HG02973 (cell line): Measurements from ENCODE around the gene ADGRG6.
A peak's percentile ranks its signal among the peaks of the same experiment; 100 is the strongest.

ENCODE experiments used
- ATAC-seq: cut with Tn5 transposase; IDR thresholded peaks from one replicate; pipeline ENCODE4 v1.9.1; 2021; ENCODE audit warnings: moderate library complexity; ENCODE audit not compliant: unreplicated experiment

ADGRG6 gene

GRCh38 chr6:142373268-142374090 lies 71.7 kb downstream of the ADGRG6 start:
- ATAC-seq, result no peak

- no peak for ATAC-seq
Observed at GRCh38 chr6:142374091-142374770, 72.4 kb downstream of the ADGRG6 start.

- no peak for ATAC-seq
Observed at GRCh38 chr6:142374965-142375733, 73.3 kb downstream of the ADGRG6 start.

GRCh38 chr6:142376115-142376514 lies 74.3 kb downstream of the ADGRG6 start:
- no peak for ATAC-seq

- no peak for ATAC-seq
Observed at GRCh38 chr6:142376800-142377496, 75.1 kb downstream of the ADGRG6 start.

GRCh38 chr6:142377497-142377848 lies 75.7 kb downstream of the ADGRG6 start:
- no peak for ATAC-seq

GRCh38 chr6:142378138-142378875 lies 76.5 kb downstream of the ADGRG6 start:
- ATAC-seq, result no peak

GRCh38 chr6:142380626-142381025 lies 78.8 kb downstream of the ADGRG6 start:
- ATAC-seq, result no peak

- no peak for ATAC-seq
Observed at GRCh38 chr6:142381181-142381580, 79.4 kb downstream of the ADGRG6 start.

- no peak for ATAC-seq
Observed at GRCh38 chr6:142381845-142382378, 80.1 kb downstream of the ADGRG6 start.

GRCh38 chr6:142384519-142385254 lies 82.9 kb downstream of the ADGRG6 start:
- ATAC-seq, result no peak

- no peak for ATAC-seq
Observed at GRCh38 chr6:142385352-142385751, 83.5 kb downstream of the ADGRG6 start.

GRCh38 chr6:142386657-142387056 lies 84.8 kb downstream of the ADGRG6 start:
- no peak for ATAC-seq

GRCh38 chr6:142387997-142388815 lies 86.4 kb downstream of the ADGRG6 start:
- peak; percentile 75 for ATAC-seq

- ATAC-seq, result peak; percentile 11
Observed at GRCh38 chr6:142395266-142395665, 93.5 kb downstream of the ADGRG6 start.

- peak; percentile 96 for ATAC-seq
Observed at GRCh38 chr6:142395768-142396231, 94.0 kb downstream of the ADGRG6 start.

- ATAC-seq, result no peak
Observed at GRCh38 chr6:142398353-142398752, 96.5 kb downstream of the ADGRG6 start.

GRCh38 chr6:142399739-142400138 lies 97.9 kb downstream of the ADGRG6 start:
- ATAC-seq, result no peak
